Gastroesophageal sphincter (tissue), 3 donors: Measurements from ENCODE around the gene PSTPIP1.

Experiments
- POLR2A ChIP-seq, 2 donors: fragments of 450-650 bp; IDR thresholded peaks; one replicate each; pipeline ENCODE4 v1.6.1; 2017; ENCODE audit warnings: antibody characterized with exemption in 2 of 2, mild to moderate bottlenecking in 2 of 2, moderate library complexity in 1 of 2
- TF ChIP-seq, protein P1 (sequence below), 4 experiments: fragments of 200-600 bp in 2 of 4; fragments of 450-650 bp in 2 of 4; sonication (generic) in 1 of 4; IDR thresholded peaks; one replicate each; pipeline ENCODE4 v1.5.1; 2017 to 2019; ENCODE audit warnings: antibody characterized with exemption in 4 of 4, mild to moderate bottlenecking in 2 of 4, moderate library complexity in 2 of 4

DNA sequence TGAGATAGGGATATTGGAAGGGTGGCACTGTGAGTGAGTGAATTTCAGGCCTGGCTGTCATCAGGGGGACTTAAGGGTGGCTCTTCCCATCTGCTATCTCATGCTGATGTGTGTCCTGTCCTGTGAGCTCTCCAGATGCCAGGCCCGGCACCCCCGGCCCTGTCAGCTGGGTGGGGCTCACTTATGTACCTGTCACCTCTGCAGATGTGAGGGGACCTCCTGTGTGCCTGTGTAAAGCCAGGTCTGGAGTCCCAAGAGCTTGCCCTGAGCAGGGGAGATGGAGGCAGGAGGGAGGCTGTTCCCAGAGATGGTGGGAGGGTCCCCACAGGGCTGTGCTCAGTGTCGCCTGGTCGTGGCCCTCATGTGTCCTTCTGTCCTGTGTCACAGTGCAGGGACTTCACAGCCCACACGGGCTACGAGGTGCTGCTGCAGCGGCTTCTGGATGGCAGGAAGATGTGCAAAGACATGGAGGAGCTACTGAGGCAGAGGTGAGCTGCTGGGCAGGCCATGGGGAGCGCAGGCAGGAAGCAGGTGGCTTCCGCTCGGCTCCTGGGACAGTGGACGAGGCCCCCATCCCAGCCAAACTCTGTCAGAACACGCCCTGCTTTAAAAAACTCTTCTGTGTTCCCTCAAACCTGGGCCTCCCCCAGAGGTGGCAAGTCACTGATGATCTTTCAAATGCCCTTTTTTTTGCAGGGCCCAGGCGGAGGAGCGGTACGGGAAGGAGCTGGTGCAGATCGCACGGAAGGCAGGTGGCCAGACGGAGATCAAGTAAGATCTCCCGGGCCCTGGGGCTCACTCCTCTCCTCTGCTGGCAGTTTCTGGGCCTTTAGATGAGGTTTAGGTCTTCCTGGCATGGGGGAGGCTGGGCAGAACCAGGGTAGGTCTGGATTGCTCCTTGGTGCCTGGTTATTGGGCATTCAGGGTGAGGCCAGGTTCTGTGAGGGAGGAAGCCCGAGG, 23.1 kb downstream of the PSTPIP1 start:
- TF ChIP-seq POLR2A (IDR thresholded peaks at IDR 0.05): no peak
- TF ChIP-seq, protein P1, sequence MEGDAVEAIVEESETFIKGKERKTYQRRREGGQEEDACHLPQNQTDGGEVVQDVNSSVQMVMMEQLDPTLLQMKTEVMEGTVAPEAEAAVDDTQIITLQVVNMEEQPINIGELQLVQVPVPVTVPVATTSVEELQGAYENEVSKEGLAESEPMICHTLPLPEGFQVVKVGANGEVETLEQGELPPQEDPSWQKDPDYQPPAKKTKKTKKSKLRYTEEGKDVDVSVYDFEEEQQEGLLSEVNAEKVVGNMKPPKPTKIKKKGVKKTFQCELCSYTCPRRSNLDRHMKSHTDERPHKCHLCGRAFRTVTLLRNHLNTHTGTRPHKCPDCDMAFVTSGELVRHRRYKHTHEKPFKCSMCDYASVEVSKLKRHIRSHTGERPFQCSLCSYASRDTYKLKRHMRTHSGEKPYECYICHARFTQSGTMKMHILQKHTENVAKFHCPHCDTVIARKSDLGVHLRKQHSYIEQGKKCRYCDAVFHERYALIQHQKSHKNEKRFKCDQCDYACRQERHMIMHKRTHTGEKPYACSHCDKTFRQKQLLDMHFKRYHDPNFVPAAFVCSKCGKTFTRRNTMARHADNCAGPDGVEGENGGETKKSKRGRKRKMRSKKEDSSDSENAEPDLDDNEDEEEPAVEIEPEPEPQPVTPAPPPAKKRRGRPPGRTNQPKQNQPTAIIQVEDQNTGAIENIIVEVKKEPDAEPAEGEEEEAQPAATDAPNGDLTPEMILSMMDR (IDR thresholded peaks at IDR 0.05): no peak
